Epithelial cell of esophagus (primary cell): Measurements from ENCODE around the gene MAP3K21.
A peak's percentile ranks its signal among the peaks of the same experiment; 100 is the strongest.

ENCODE experiments used
- DNase-seq: peaks from one replicate; pipeline ENCODE4 v3.0.0; 2010; ENCODE audit warnings: low read depth
- H3K4me3 ChIP-seq: 2 replicates; pipeline ENCODE4 v1.5.1; 2011; ENCODE audit warnings: mild to moderate bottlenecking, low read length, control low read depth
- CTCF ChIP-seq: IDR thresholded peaks from 2 replicates; pipeline ENCODE4 v1.5.1; 2011; ENCODE audit warnings: low read depth, mild to moderate bottlenecking, low read length, control low read depth, inconsistent platforms; ENCODE audit not compliant: insufficient read depth; ENCODE audit errors: missing control alignments

MAP3K21 gene

DNA sequence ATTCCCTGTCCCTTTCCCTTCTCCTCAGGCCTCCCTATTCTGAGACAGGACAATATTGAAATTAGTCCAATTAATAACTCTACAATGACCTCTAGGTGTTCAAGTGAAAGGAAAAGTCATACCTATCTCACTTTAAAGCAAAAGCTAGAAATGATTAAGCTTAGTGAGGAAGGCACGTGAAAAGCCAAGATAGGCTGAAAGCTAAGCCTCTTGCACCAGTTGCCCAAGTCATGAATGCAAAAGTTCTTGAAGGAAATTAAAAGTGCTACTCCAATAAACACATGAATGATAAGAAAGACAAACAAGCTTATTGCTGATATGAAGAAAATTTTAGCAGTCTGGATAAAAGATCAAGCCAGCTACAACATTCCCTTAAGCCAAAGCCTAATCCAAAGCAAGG is 3.8 kb upstream of the MAP3K21 start:
- no peak for DNase-seq
- no peak overlapping the region for H3K4me3 ChIP-seq
- no peak for TF ChIP-seq CTCF

- no peak for TF ChIP-seq CTCF
- H3K4me3 ChIP-seq: no peak overlapping the region
- DNase-seq: no peak
Observed at GRCh38 chr1:233326319-233326718, 1.2 kb upstream of the MAP3K21 start.

- TF ChIP-seq CTCF: no peak
- peak; percentile 97 for DNase-seq
Observed at GRCh38 chr1:233326811-233327650, 493 bp upstream of the MAP3K21 start.

GRCh38 chr1:233328142-233328921 is 808 bp downstream of the MAP3K21 start:
- DNase-seq: peak; percentile 54
- TF ChIP-seq CTCF: no peak
- peak overlapping the region; percentile 76 for H3K4me3 ChIP-seq

More at GRCh38 chr1:233326811-233327650, 493 bp upstream of the MAP3K21 start:
- peak overlapping the region; percentile 31 for H3K4me3 ChIP-seq

DNA sequence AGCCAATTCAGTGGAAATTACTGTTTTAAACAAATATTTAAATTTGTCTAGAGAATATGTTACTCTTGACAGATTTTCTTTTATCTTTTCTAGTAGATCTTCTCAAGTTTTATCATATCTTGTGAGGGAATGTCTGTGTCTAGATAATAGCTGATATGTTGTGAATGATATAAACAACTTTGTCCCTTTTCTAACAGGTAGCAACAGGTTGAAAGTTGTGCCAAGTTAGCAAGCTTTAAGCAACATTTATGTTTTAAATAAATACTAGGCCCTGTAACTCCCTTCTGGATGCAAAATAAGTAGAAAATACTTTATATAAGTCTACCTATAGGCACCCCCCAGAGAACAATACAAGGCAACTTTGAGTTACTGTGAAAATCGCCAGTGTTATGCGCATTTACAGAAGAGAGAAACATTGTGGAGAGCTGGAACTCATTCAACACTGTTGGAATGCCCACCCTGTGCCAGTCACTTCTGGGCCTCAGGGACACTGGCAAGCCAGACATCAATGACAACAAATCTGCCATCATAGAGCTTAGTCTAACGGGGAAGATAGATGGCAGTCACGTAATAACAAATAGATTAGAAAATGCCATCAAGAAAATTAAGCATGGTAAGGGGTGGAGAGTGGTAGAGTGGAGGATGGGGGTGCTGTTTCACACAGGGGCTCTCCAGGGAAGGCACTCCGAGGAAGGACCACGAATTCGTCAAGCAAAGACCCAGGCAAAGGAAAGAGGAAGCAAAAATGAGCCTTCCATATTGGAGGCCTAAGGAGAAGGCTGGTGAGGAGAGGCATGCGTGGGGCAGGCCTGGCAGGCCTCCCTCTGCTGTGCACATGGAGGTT is 4.4 kb downstream of the MAP3K21 start:
- TF ChIP-seq CTCF: no peak
- DNase-seq: peak; percentile 10

DNA sequence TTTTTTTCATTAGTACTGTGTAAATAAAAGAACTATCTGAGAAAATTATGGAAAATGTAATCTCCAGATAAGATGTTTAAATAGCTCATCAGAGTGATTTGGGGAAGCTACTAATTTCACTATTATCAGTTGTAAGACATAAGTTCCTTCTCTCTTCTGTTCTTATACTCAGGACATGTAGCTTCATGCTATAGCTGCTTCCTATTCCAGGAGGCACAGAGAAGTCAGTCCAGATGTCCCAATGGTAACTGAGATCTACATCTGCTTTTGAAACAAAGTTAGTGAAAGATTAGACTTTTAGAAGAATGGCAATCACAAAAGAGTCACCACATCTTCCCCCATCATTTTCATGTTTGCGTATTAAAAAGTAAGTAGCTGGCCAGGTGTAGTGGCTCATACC is 5.6 kb downstream of the MAP3K21 start:
- H3K4me3 ChIP-seq: no peak overlapping the region
- DNase-seq: no peak
- TF ChIP-seq CTCF: no peak

More for the DNA sequence above, 4.4 kb downstream of the MAP3K21 start:
- H3K4me3 ChIP-seq: no peak overlapping the region
